ENCODE results near the gene SKI. TPM values are rescaled to one million over a fixed set of nuclear protein-coding genes. Genes with fewer than 3 reads are reported as not detected.

The SKI gene
- total RNA-seq, 2 experiments from 2014 or later, result 41.2 to 41.4 TPM

DNA sequence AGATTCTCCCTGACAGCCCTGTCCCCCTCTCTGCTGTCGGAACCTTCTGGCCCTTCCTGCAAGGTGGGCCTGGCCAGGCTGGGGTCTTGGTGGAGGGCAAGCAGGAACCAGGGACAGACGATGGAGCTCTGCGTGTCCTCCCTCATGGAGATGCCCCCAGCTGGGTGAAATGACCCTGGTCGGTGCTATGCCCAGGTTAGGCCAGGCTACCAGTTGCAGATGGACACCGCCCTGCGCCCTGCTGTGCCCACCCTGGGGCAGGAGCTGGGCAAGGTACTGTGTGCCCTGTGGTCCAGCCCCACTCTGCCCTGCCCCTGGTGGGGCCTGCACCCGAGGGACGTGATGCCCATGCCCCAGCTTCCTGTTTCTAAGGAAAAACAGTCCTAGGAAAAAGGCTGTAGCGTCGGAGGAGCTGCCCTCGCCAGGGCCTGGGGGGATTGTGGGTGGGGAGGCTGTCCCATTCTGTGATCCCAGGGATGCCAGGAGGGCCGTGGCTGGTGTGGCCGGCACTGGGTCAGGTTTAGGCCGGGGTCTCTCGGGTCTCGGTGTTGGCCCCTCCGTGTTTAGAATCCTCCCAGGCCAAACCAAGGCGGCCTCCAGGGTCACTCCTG, 85.6 kb downstream of the SKI start:
- H3K27ac Mint-ChIP-seq, result no peak overlapping the region
- H3K9me3 Mint-ChIP-seq (ENCODE audit: insufficient read depth), result no peaks in the 10 kb centered on the region

DNA sequence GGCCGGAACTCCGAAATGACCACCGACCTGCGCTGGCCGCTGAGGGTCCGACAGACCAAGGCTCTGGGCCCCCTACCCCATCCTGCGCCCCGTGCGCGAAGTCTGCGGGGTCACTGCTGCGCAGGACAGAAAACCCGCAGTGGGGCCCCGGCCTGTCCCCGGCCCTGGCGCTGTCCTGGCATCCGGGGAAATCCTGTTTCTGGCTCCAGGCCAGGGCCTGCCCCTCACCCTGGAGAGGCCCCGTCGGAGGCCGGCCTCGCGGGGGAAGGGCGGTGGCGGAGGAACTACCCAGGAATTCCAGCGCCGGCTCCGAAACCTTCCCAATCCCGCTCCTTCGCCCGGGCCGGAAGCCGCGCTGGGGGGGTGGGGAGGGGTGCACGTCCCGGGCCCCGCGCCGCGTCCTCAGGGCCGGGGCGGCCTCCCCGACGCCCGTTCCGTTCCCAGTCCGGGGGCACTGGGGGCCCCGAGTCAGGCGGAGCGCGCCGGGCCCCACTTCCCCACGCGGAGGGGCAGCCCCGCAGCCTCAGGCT, 86.2 kb downstream of the SKI start:
- no peak for DNase-seq
- ChIA-PET CTCF (interaction anchor here (2.9 to 4.5 kb wide), 3 partner anchors 13 to 119 kb away, joined by 13 to 36 read pairs (median 32); partner anchors contain the start of gene FAAP20), POLR2A (interaction anchor here (1.1 kb wide), 1 partner anchor 13 kb away, joined by 5 read pairs; no protein-coding TSS in a partner anchor)
- no peak overlapping the region for H3K4me3 Mint-ChIP-seq
- H3K9me3 Mint-ChIP-seq (ENCODE audit: insufficient read depth), result no peaks in the 10 kb centered on the region
- no peaks in the 10 kb centered on the region for H3K36me3 Mint-ChIP-seq (ENCODE audit: low read depth)
- no peak overlapping the region for H3K27ac Mint-ChIP-seq
- no peaks in the 10 kb centered on the region for H3K27me3 Mint-ChIP-seq (ENCODE audit: low read depth)
- peak; percentile 17 for ATAC-seq
- H3K4me1 Mint-ChIP-seq (ENCODE audit: low read depth), result peaks cover 27% of the 10 kb centered on the region

More for the DNA sequence above, 85.6 kb downstream of the SKI start:
- DNase-seq (no peak), ATAC-seq (no peak)
- CTCF ChIA-PET, result interaction anchor here (3.1 to 4.5 kb wide), 2 partner anchors 13 to 118 kb away, joined by 13 to 36 read pairs; partner anchors contain the start of gene FAAP20
- H3K4me3 Mint-ChIP-seq, result peak overlapping the region; percentile 22
- POLR2A ChIA-PET, result interaction anchor here (0.8 to 1.1 kb wide), 2 partner anchors 13 to 119 kb away, joined by 3 to 5 read pairs; partner anchors contain the start of gene FAAP20
- peaks cover 22% of the 10 kb centered on the region for H3K4me1 Mint-ChIP-seq (ENCODE audit: low read depth)
- H3K36me3 Mint-ChIP-seq (ENCODE audit: low read depth), result peaks cover 3% of the 10 kb centered on the region
- no peaks in the 10 kb centered on the region for H3K27me3 Mint-ChIP-seq (ENCODE audit: low read depth)

DNA sequence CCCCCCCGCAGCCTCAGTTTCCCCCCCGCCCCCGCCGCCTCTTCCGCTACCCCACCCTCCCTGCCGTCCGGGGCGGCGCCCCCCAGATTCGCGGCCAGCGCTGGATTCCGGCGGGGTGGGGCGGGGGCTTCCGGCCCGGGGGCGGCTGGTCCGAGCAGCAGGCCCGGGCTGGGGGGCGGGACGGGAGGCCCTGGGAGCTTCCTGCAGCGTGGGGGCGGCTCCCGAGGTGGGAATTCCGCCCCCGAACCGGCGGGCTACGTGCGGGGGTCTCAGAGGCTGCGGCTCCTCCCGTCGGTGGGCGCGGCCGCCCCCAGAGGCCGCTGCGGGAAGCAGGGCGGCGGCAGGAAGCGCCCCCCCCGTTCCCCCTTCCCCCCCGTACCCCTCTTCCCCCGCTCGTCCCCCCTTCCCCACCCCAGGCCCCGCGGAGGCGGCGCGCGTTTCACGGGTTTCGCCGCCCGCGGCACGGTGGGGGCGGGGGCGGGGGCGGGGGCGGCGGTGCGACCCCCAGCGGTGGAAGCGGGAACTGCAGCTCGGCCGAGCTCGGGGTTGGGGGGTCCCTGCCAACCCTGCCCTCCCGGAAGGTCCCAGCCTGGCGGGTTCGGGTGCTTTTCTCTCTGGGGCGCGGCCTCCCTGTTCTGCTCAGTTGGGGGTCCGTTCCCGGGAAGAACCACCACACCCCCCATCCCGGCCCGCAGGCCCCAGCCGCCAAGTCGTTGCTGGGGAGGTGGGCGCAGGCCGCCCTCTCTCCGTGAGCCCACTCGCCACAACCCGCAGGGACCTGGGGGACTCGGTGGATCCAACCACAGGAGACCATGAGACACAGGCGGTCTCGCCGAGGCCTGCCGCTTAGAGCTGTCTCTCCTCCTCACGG, 86.9 kb downstream of the SKI start:
- ChIA-PET CTCF (interaction anchor here (0.9 to 4.5 kb wide), 10 partner anchors 12 to 120 kb away, joined by 3 to 36 read pairs (median 7); partner anchors contain the start of gene FAAP20), POLR2A (interaction anchor here (1.0 kb wide), 2 partner anchors 85 to 116 kb away, joined by 3 to 4 read pairs; no protein-coding TSS in a partner anchor)
- ATAC-seq (peak; percentile 37), DNase-seq (peak; percentile 63)
- H3K27ac Mint-ChIP-seq, result peak overlapping the region; percentile 52
- no peaks in the 10 kb centered on the region for H3K9me3 Mint-ChIP-seq (ENCODE audit: insufficient read depth)
- H3K27me3 Mint-ChIP-seq (ENCODE audit: low read depth), result no peaks in the 10 kb centered on the region
- peaks cover 27% of the 10 kb centered on the region for H3K4me1 Mint-ChIP-seq (ENCODE audit: low read depth)
- H3K4me3 Mint-ChIP-seq, result peak overlapping the region; percentile 53
- no peaks in the 10 kb centered on the region for H3K36me3 Mint-ChIP-seq (ENCODE audit: low read depth)

DNA sequence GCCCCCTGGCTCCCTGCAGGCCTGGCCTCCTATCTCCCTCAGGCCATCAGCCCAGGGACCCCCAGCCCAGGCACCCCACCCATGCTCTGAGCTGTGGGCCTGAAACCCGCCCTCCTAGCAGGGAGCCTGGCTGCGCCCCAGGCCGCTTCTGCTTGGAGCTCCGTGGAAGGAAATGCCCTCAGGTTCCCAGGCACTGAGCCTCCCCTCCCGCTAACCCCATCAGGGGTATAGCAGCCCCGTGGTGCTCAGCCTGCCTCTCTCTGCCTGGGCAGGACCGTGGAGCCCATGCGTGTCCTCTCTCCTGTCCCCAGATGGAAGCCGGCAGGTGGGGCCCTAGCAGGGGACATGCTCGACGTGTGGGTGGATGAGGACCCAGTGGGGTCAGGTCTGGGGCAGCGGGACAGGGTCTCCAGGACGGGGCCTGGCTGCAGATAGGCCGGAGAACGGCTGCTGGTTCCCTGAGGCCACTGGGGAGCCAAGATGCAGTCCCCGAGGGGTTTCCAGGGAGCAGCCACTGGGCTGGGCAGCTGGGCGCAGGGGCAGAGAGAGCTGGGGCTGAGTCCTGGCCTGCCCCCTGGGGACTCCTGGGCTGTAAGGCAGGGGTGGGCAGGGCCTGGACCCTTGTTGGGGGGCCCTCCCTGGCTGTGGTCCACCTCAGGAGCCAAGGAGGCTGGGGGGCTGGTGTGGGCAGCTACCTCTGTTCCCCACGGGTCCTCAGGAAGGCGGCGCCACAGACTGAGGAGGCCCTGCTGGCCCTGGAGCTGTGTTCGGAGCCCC, 87.7 kb downstream of the SKI start:
- H3K9me3 Mint-ChIP-seq (ENCODE audit: insufficient read depth), result no peaks in the 10 kb centered on the region
- H3K4me3 Mint-ChIP-seq, result peak overlapping the region; percentile 53
- ATAC-seq, result no peak
- ChIA-PET CTCF (interaction anchor here (0.9 to 4.5 kb wide), 10 partner anchors 12 to 121 kb away, joined by 3 to 36 read pairs (median 7); partner anchors contain the start of gene FAAP20), POLR2A (interaction anchor here (1.0 kb wide), 2 partner anchors 86 to 117 kb away, joined by 3 to 4 read pairs; no protein-coding TSS in a partner anchor)
- DNase-seq, result no peak
- H3K36me3 Mint-ChIP-seq (ENCODE audit: low read depth), result no peaks in the 10 kb centered on the region
- peaks cover 27% of the 10 kb centered on the region for H3K4me1 Mint-ChIP-seq (ENCODE audit: low read depth)
- H3K27me3 Mint-ChIP-seq (ENCODE audit: low read depth), result no peaks in the 10 kb centered on the region
- peak overlapping the region; percentile 52 for H3K27ac Mint-ChIP-seq

DNA sequence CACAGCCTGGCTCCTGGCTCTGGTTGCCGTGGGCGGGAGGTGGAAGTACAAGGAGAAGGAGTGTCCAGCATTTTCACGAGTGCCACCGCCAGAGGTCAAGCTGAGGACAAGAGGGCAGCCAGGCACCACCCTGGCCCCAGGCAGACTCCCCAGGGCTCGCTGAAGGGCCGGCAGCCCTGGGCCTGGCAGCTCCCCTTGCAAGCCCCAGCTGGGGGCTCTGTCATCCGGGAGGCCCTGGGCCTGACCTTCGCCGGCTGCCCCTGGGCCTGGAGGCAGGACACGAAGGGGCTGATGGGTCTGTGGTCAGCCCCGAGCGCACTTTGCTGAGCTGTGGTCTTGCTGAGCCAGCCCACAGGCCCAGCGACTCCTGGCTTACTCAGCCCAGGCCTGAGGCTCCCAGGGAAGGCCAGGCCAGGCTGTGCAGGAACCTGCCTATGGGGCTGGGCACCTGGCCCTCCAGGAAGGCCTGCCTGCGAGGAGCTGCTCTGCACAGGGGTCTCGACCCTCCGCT, 88.4 kb downstream of the SKI start:
- DNase-seq (no peak), ATAC-seq (no peak)
- Mint-ChIP-seq H3K36me3 (ENCODE audit: low read depth) (no peaks in the 10 kb centered on the region), H3K27ac (no peak overlapping the region), H3K27me3 (ENCODE audit: low read depth) (no peaks in the 10 kb centered on the region), H3K9me3 (ENCODE audit: insufficient read depth) (no peaks in the 10 kb centered on the region), H3K4me3 (no peak overlapping the region), H3K4me1 (ENCODE audit: low read depth) (peaks cover 27% of the 10 kb centered on the region)
- ChIA-PET POLR2A (interaction anchor here (0.6 kb wide), 1 partner anchor 122 kb away, joined by 3 read pairs; the partner anchor contains the start of gene FAAP20), CTCF (interaction anchor here (1.6 to 4.5 kb wide), 5 partner anchors 15 to 121 kb away, joined by 9 to 36 read pairs (median 13); partner anchors contain the start of gene FAAP20)

DNA sequence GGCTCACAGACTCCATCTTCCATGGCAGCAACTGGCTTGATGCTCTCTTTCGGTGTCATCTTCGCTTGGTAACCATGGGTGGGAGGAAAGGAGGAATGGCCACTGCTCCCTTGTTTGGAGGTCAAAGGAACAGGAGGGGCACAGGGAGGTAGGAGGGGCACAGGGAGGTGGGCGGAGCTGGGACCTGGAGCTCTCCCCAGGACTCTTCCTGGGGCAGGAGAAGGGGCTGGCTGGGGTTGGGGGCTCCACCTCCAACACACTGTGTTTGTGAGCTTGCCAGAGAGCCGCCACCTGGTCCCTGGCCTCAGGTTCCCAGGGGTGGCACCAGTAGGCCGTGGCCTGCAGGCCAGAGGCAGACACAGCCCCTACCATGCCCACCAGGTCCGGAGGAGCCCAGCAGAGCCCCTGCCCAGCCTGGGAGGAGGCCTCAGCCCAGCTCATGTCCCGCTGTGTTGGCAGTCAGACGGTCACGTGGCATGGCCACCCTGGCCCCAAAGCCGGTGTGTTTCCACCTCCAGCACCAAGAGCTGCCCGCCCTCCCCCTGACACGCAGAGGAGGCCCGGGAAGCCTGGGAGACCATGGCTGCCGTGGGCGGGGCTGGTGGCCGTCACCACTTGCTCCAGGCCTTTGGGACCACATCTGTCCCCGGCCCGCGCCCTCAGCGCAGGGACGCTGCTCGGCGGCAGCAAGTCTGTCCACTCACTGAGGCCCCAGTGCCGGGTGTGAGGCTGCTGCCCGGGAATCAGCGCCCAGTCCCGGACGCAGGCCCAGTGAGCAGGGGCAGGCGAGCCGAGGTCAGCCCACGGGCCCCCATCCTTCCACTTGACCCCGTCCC, 89.3 kb downstream of the SKI start:
- peak overlapping the region; percentile 19 for H3K27ac Mint-ChIP-seq
- H3K4me3 Mint-ChIP-seq, result no peak overlapping the region
- H3K27me3 Mint-ChIP-seq (ENCODE audit: low read depth), result no peaks in the 10 kb centered on the region
- ChIA-PET POLR2A (interaction anchor here (0.6 kb wide), 1 partner anchor 122 kb away, joined by 3 read pairs; the partner anchor contains the start of gene FAAP20), CTCF (interaction anchor here (1.2 to 4.5 kb wide), 3 partner anchors 64 to 122 kb away, joined by 4 to 36 read pairs (median 32); partner anchors contain the start of gene FAAP20)
- H3K4me1 Mint-ChIP-seq (ENCODE audit: low read depth), result peaks cover 20% of the 10 kb centered on the region
- H3K9me3 Mint-ChIP-seq (ENCODE audit: insufficient read depth), result no peaks in the 10 kb centered on the region
- H3K36me3 Mint-ChIP-seq (ENCODE audit: low read depth), result no peaks in the 10 kb centered on the region
- no peak for DNase-seq
- ATAC-seq, result no peak

DNA sequence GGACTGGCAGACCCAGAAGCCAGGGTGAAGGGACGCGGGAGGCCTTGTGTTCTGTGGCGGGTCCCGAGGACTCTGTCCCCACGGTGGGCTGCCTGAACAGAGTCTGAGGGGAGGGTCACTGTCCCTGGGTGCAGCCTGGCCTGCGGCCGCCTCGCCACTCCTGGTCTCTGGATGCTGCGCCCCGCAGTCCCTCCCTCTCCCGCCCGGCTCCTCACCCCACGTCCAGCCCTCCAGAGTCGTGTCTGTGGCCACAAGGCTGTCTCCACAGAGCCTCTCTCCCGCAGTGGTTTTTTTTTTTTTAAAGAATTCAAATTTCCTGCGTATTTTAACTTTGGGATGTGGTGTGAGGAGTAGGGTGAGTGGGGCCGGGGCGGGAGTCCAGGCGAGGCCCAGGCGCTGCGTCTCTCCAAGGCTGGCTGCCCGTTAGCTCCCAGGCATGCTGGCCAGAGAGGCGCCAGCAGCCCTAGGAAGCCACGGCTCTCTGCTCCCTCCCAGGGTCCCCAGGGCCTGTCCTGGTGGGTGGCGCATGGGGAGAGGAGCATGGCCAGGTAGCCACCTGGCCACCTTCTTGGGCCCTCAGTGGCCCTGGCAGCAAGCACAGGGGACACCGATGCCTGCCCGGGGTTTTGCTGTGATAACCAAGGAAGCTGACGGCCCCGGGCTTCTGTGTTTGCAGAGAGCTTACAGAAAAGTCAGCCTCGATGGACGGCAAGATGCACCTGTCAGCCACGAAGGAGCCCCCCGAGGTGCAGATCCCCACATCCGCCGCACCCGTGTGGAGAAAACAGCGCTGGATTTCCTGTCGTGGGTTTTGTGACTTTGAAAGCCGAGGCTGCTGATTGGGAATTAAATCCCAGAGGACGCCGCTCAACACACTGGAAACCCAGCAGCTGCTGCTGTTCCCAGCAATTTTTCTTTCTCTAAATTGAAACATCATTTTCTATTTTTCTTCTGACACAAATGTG, 90.5 kb downstream of the SKI start:
- DNase-seq, result peak; percentile 39
- Mint-ChIP-seq H3K9me3 (ENCODE audit: insufficient read depth) (no peaks in the 10 kb centered on the region), H3K36me3 (ENCODE audit: low read depth) (no peaks in the 10 kb centered on the region), H3K4me3 (no peak overlapping the region), H3K27me3 (ENCODE audit: low read depth) (no peaks in the 10 kb centered on the region), H3K27ac (no peak overlapping the region), H3K4me1 (ENCODE audit: low read depth) (peaks cover 15% of the 10 kb centered on the region)
- CTCF ChIA-PET, result interaction anchor here (1.4 kb wide), 1 partner anchor 63 kb away, joined by 4 read pairs; no protein-coding TSS in a partner anchor
- no peak for ATAC-seq
- POLR2A ChIA-PET, result no interaction called here

DNA sequence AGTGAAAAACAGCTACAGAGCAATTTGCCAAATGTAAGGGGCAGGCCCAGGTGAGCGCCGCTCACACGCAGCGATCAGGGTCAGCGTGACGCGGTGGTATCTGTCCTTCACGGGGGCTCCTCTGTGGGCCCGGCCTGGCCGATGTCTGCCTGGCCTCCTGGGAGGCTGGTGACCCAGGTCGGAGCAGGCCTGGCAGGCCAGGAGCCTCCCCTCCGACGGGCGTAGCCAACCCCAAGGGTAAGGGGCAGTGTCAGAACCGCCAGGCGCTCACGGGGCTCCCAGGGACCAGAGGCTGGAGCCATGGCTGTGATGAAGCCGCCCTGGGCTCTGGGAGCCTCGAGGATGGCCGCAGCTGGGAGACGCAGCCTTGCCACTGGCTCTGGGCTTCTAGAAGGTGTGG, 91.2 kb downstream of the SKI start:
- H3K36me3 Mint-ChIP-seq (ENCODE audit: low read depth), result no peaks in the 10 kb centered on the region
- DNase-seq (no peak), ATAC-seq (no peak)
- no peaks in the 10 kb centered on the region for H3K9me3 Mint-ChIP-seq (ENCODE audit: insufficient read depth)
- ChIA-PET CTCF (interaction anchor here (1.4 kb wide), 1 partner anchor 63 kb away, joined by 4 read pairs; no protein-coding TSS in a partner anchor), POLR2A (no interaction called here)
- H3K27me3 Mint-ChIP-seq (ENCODE audit: low read depth), result no peaks in the 10 kb centered on the region
- H3K27ac Mint-ChIP-seq, result no peak overlapping the region
- H3K4me1 Mint-ChIP-seq (ENCODE audit: low read depth), result peaks cover 12% of the 10 kb centered on the region
- no peak overlapping the region for H3K4me3 Mint-ChIP-seq

DNA sequence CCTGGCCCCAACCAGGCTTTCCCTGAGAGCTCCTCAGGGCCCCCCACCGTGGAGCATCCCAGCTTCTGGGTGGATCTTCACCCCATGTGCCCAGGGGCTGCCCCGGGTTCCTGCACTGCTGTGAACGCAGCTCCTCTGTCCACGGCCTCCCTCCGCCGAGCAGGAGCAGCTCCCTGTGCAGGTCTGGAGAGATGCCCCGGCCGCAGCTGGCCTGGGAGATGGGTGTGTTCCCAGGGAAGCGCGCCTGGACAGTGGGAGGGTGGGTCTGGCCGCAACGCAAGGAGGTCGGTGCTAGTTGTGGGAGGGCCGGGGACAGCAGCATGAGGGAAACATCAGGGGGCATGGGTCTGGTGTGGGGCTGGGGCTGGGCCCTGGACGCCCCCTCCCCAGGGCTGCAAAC, 91.9 kb downstream of the SKI start:
- ATAC-seq (no peak), DNase-seq (no peak)
- Mint-ChIP-seq H3K36me3 (ENCODE audit: low read depth) (no peaks in the 10 kb centered on the region), H3K27me3 (ENCODE audit: low read depth) (no peaks in the 10 kb centered on the region), H3K4me3 (no peak overlapping the region), H3K9me3 (ENCODE audit: insufficient read depth) (no peaks in the 10 kb centered on the region), H3K27ac (no peak overlapping the region), H3K4me1 (ENCODE audit: low read depth) (peaks cover 12% of the 10 kb centered on the region)
- ChIA-PET POLR2A (no interaction called here), CTCF (no interaction called here)
